Panc1 (cell line): ENCODE results near the gene TCF3. TPM values are rescaled to one million over a fixed set of nuclear protein-coding genes. Genes with fewer than 3 reads are reported as not detected.

Experiments used
- ATAC-seq: fragments of 200-7000 bp; cut with Tn5 transposase; 2 replicates; pipeline ENCODE4 v1.9.1; 2020; ENCODE audit warnings: mild to moderate bottlenecking, moderate library complexity
- BruUV-seq: library from RNA; stranded (reverse); fragments of 400-500 nt; replicated peaks from 2 replicates; lab custom pipeline; 2021; lab: Mats Ljungman, UMichigan
- CTCF ChIA-PET: fragments of 300-600 bp; sonication (Branson Sonifier 250); formaldehyde crosslinking; loops from one replicate; lab custom pipeline; 2022; ENCODE audit warnings: antibody characterized with exemption; lab: Charles Lee
- POLR2A ChIA-PET: fragments of 300-600 bp; sonication (Branson Sonifier 250); formaldehyde crosslinking; loops from one replicate; lab custom pipeline; 2022; ENCODE audit warnings: antibody characterized with exemption; lab: Charles Lee
- DNase-seq: peaks from one replicate; pipeline ENCODE4 v3.0.0-alpha.2; 2010; ENCODE audit warnings: low read depth, low spot score
- H3K27ac ChIP-seq: 2 replicates; pipeline ENCODE4 v1.5.1; 2011; ENCODE audit warnings: mild to moderate bottlenecking, low read length, inconsistent platforms
- H3K27me3 ChIP-seq: fragments of 200-500 bp; sonication (Bioruptor generic); 2 replicates; pipeline ENCODE4 v1.6.0; 2014; ENCODE audit warnings: low read length, inconsistent platforms; ENCODE audit not compliant: control insufficient read depth, insufficient read depth
- H3K36me3 ChIP-seq: fragments of 200-500 bp; sonication (Bioruptor generic); 2 replicates; pipeline ENCODE4 v1.5.1; 2014; ENCODE audit warnings: inconsistent platforms, mild to moderate bottlenecking, low read length, moderate library complexity; ENCODE audit not compliant: control insufficient read depth, insufficient read depth
- H3K4me1 ChIP-seq: 2 replicates; pipeline ENCODE4 v1.5.1; 2011; ENCODE audit warnings: inconsistent platforms, mild to moderate bottlenecking, low read length, moderate library complexity; ENCODE audit not compliant: control insufficient read depth, insufficient read depth
- H3K4me3 ChIP-seq, 2 experiments: 2 replicates each; pipeline ENCODE4 v1.5.1; 2011 to 2012; ENCODE audit warnings: low read depth in 2 of 2, low read length in 2 of 2, mild to moderate bottlenecking in 2 of 2, inconsistent platforms in 1 of 2, moderate library complexity in 1 of 2
- H3K9me3 ChIP-seq: fragments of 200-500 bp; sonication (Bioruptor generic); 2 replicates; pipeline ENCODE4 v1.5.1; 2014; ENCODE audit warnings: low read depth, mild to moderate bottlenecking, inconsistent platforms, low read length, moderate library complexity; ENCODE audit not compliant: control insufficient read depth, insufficient read depth
- CTCF ChIP-seq: fragments of 450-650 bp; IDR thresholded peaks from 2 replicates; pipeline ENCODE4 v1.5.1; 2017; ENCODE audit warnings: mild to moderate bottlenecking
- POLR2AphosphoS5 ChIP-seq: IDR thresholded peaks from 2 replicates; pipeline ENCODE4 v1.6.1; 2012; ENCODE audit warnings: mild to moderate bottlenecking, low read depth, low read length, moderate library complexity
- REST ChIP-seq, 2 experiments: IDR thresholded peaks; 2 replicates each; pipeline ENCODE4 v1.6.1; 2011 to 2012; ENCODE audit warnings: low read depth in 2 of 2, control low read depth in 1 of 2, low read length in 1 of 2, mild to moderate bottlenecking in 1 of 2, moderate library complexity in 1 of 2; ENCODE audit not compliant: insufficient read depth in 1 of 2
- SIN3A ChIP-seq: IDR thresholded peaks from 2 replicates; pipeline ENCODE4 v1.6.1; 2012; ENCODE audit warnings: low read depth, mild to moderate bottlenecking, low read length, moderate library complexity, borderline replicate concordance; ENCODE audit not compliant: insufficient read depth
- TCF7L2 ChIP-seq: IDR thresholded peaks from 2 replicates; pipeline ENCODE4 v1.6.1; 2011; ENCODE audit warnings: mild to moderate bottlenecking, low read depth, low read length, inconsistent platforms
- in situ Hi-C: cut with HindIII; loops from 2 replicates; pipeline ENCODE4 v1.10.0; 2016; ENCODE audit warnings: low sequenced_read_pairs, low pct_unique_long_range_greater_than_20kb
- intact Hi-C: fragments of 100-400 bp; cut with micrococcal nuclease; formaldehyde crosslinking; loops from one replicate; pipeline ENCODE4 v1.10.0; 2022; ENCODE audit not compliant: unreplicated experiment
- total RNA-seq: library from RNA; stranded (reverse); gene quantifications from one replicate; pipeline ENCODE4 v1.2.1, GENCODE V29; 2021; ENCODE audit not compliant: unreplicated experiment

The TCF3 gene
- total RNA-seq, 1 experiment from 2014 or later = 175 TPM

DNA sequence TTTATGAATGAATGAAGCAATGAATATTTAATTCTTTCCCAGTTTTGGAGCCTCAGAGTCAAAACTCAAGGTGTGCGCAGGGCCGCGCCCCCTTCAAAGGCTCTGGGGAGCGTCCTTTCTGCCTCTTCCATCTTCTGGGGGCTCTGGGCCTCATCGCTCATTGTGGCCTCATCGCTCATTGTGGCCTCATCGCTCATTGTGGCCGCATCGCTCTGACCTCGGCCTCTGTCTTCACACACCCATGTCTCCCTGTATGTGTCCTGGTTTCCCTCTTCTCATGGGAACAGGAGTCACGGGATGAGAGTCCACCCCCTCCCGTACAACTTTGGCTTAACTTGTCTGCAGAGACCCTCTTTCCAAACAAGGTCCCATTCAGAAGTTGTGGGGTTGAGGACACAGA, 81.1 kb downstream of the TCF3 start:
- Histone ChIP-seq H3K9me3 (no peaks in the 10 kb centered on the region), H3K27me3 (no peaks in the 10 kb centered on the region), H3K36me3 (no peaks in the 10 kb centered on the region; the same call in 1 of the 2 replicates), H3K4me1 (no peaks in the 10 kb centered on the region), H3K4me3 (no peak overlapping the region), H3K27ac (no peak overlapping the region)
- no TSS peak for BruUV-seq
- DNase-seq = no peak
- in situ Hi-C loops = no loop called here
- ChIA-PET POLR2A (no interaction called here), CTCF (no interaction called here)
- ATAC-seq = no peak
- intact Hi-C loops = no loop called here
- TF ChIP-seq CTCF = no peak
- TF ChIP-seq REST (IDR thresholded peaks at IDR 0.05; ENCODE audit: insufficient read depth in 1 of 2, low read depth in 2 of 2, low read length in 1 of 2) = no peak
- no peak for TF ChIP-seq SIN3A
- no peak for TF ChIP-seq TCF7L2
- no peak for TF ChIP-seq POLR2AphosphoS5

DNA sequence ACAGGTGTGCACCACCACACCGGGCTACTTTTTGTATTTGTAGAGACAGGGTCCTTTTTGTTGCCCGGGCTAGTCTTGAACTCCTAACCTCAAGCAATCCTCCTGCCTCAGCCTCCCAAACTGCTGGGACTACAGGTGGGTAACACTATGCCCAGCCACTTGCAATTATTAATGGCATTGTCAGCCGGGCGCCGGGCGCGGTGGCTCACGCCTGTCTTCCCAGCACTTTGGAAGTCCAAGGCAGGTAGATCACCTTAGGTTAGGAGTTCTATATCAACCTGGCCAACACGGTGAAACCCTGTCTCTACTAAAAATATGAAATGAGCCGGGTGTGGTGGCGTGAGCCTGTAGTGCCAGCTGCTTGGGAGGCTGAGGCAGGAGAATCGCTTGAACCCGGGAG, 81.6 kb downstream of the TCF3 start:
- POLR2A ChIA-PET = no interaction called here

More for the DNA sequence above, 81.6 kb downstream of the TCF3 start:
- BruUV-seq = no TSS peak
- intact Hi-C loops (no loop called here), in situ Hi-C loops (no loop called here)
- H3K27ac ChIP-seq = no peak overlapping the region
- CTCF ChIA-PET = no interaction called here
- no peaks in the 10 kb centered on the region for H3K9me3 ChIP-seq
- no peak for DNase-seq
- H3K4me3 ChIP-seq = no peak overlapping the region
- ATAC-seq = no peak
- H3K36me3 ChIP-seq = no peaks in the 10 kb centered on the region; the same call in 1 of the 2 replicates
- no peaks in the 10 kb centered on the region for H3K27me3 ChIP-seq
- TF ChIP-seq POLR2AphosphoS5 (no peak), REST (IDR thresholded peaks at IDR 0.05; ENCODE audit: insufficient read depth in 1 of 2, low read depth in 2 of 2, low read length in 1 of 2) (no peak), SIN3A (no peak), TCF7L2 (no peak), CTCF (no peak)
- no peaks in the 10 kb centered on the region; the same call in 1 of the 2 replicates for H3K4me1 ChIP-seq
